Neural cell (in vitro differentiated cells): ENCODE measurements around the gene TNFRSF12A. TPM values are rescaled to one million over a fixed set of nuclear protein-coding genes. Genes with fewer than 3 reads are reported as not detected.

Experiments
- H2AFZ ChIP-seq: fragments of 200-600, 300-800 bp; sonication (generic), shearing (Covaris generic); 2 replicates; pipeline ENCODE4 v1.6.0; 2014; ENCODE audit warnings: low read depth, mild to moderate bottlenecking, antibody characterized with exemption, low read length, moderate library complexity
- H3F3A ChIP-seq: fragments of 200-600 bp; shearing (Covaris generic); 2 replicates; pipeline ENCODE4 v1.6.1; 2016; ENCODE audit warnings: mild to moderate bottlenecking, moderate library complexity, mixed read lengths, antibody characterized with exemption, low read length; ENCODE audit not compliant: insufficient read depth, poor library complexity, severe bottlenecking
- H3K27ac ChIP-seq: fragments of 200-600, 300-800 bp; sonication (generic), shearing (Covaris generic); 2 replicates; pipeline ENCODE4 v1.5.1; 2014; ENCODE audit warnings: mild to moderate bottlenecking, low read length, moderate library complexity
- H3K27me3 ChIP-seq: fragments of 300-800, 200-600 bp; sonication (generic), shearing (Covaris generic); 2 replicates; pipeline ENCODE4 v1.6.0; 2014; ENCODE audit warnings: mild to moderate bottlenecking, low read depth, low read length, moderate library complexity; ENCODE audit not compliant: insufficient read depth
- H3K36me3 ChIP-seq: fragments of 300-800, 200-600 bp; sonication (generic), shearing (Covaris generic); 2 replicates; pipeline ENCODE4 v1.5.1; 2014; ENCODE audit warnings: mild to moderate bottlenecking, antibody characterized with exemption, low read length, moderate library complexity; ENCODE audit not compliant: insufficient read depth
- H3K4me2 ChIP-seq: fragments of 300-800, 200-600 bp; sonication (generic), shearing (Covaris generic); 2 replicates; pipeline ENCODE4 v1.6.0; 2014; ENCODE audit warnings: mild to moderate bottlenecking, low read length
- H3K4me3 ChIP-seq: fragments of 300-800, 200-600 bp; sonication (generic), shearing (Covaris generic); 2 replicates; pipeline ENCODE4 v1.5.1; 2014; ENCODE audit warnings: mild to moderate bottlenecking, low read length, moderate library complexity
- H3K79me2 ChIP-seq: fragments of 200-600 bp; shearing (Covaris generic); replicated peaks from 2 replicates; pipeline ENCODE4 v1.6.0; 2014; ENCODE audit warnings: mild to moderate bottlenecking, low read length, moderate library complexity; ENCODE audit not compliant: insufficient read depth
- H3K9ac ChIP-seq: fragments of 300-800, 200-600 bp; sonication (generic), shearing (Covaris generic); 2 replicates; pipeline ENCODE4 v1.6.1; 2016; ENCODE audit warnings: mild to moderate bottlenecking, low read length, mixed read lengths
- H3K9me2 ChIP-seq: fragments of 200-600 bp; shearing (Covaris generic); 2 replicates; pipeline ENCODE4 v1.6.1; 2016; ENCODE audit warnings: mild to moderate bottlenecking, low read length, mixed read lengths; ENCODE audit not compliant: insufficient read depth
- H3K9me3 ChIP-seq: fragments of 200-600, 300-800 bp; sonication (generic), shearing (Covaris generic); 2 replicates; pipeline ENCODE4 v1.6.1; 2016; ENCODE audit warnings: mild to moderate bottlenecking, mixed run types, low read length, moderate library complexity, mixed read lengths
- H4K20me1 ChIP-seq: fragments of 200-600 bp; shearing (Covaris generic); 2 replicates; pipeline ENCODE4 v1.6.1; 2016; ENCODE audit warnings: mild to moderate bottlenecking, mixed run types; ENCODE audit not compliant: insufficient read depth
- EP300 ChIP-seq: fragments of 450-650 bp; conservative IDR thresholded peaks from 2 replicates; pipeline ENCODE4 v1.6.1; 2014; ENCODE audit warnings: antibody characterized with exemption, mild to moderate bottlenecking, moderate library complexity; ENCODE audit not compliant: poor library complexity, severe bottlenecking
- EZH2 ChIP-seq: fragments of 200-600, 300-800 bp; shearing (Covaris generic), sonication (generic); IDR thresholded peaks from 2 replicates; pipeline ENCODE4 v1.6.1; 2014; ENCODE audit warnings: antibody characterized with exemption, low read length, borderline replicate concordance, mild to moderate bottlenecking; ENCODE audit not compliant: insufficient read depth, poor library complexity, severe bottlenecking
- MXI1 ChIP-seq: fragments of 450-650 bp; conservative IDR thresholded peaks from 2 replicates; pipeline ENCODE4 v1.6.1; 2014; ENCODE audit warnings: antibody characterized with exemption, mild to moderate bottlenecking; ENCODE audit not compliant: poor library complexity, severe bottlenecking
- POLR2AphosphoS5 ChIP-seq: IDR thresholded peaks from 2 replicates; pipeline ENCODE4 v1.6.1; 2012
- RAD21 ChIP-seq: fragments of 450-650 bp; conservative IDR thresholded peaks from 2 replicates; pipeline ENCODE4 v1.6.1; 2014; ENCODE audit warnings: antibody characterized with exemption, mild to moderate bottlenecking, moderate library complexity
- SMC3 ChIP-seq: fragments of 450-650 bp; conservative IDR thresholded peaks from 2 replicates; pipeline ENCODE4 v1.6.1; 2014; ENCODE audit warnings: antibody characterized with exemption, mild to moderate bottlenecking, moderate library complexity; ENCODE audit not compliant: poor library complexity
- TAF1 ChIP-seq: IDR thresholded peaks from 2 replicates; pipeline ENCODE4 v1.6.1; 2012; ENCODE audit warnings: low read depth
- polyA plus RNA-seq: library from polyadenylated mRNA; depleted of rRNA; stranded (reverse); fragments of >200 nt; gene quantifications from 2 replicates; pipeline ENCODE4 v1.2.3, GENCODE V29; 2014
- TF ChIP-seq, protein P1 (sequence below): fragments of 450-650 bp; IDR thresholded peaks from 2 replicates; pipeline ENCODE4 v1.5.1; 2014; ENCODE audit warnings: antibody characterized with exemption, mild to moderate bottlenecking, moderate library complexity; ENCODE audit not compliant: poor library complexity, severe bottlenecking
- TF ChIP-seq, protein P2 (sequence below): IDR thresholded peaks from 2 replicates; pipeline ENCODE4 v1.6.1; 2012; ENCODE audit warnings: borderline replicate concordance

Gene TNFRSF12A
- polyA plus RNA-seq, 1 donor from 2014 or later: 2.3 TPM

- Histone ChIP-seq H3K27ac (no peak overlapping the region), H3K27me3 (no peaks in the 10 kb centered on the region)
Observed at GRCh38 chr16:2985462-2985861, 34.7 kb upstream of the TNFRSF12A start.

DNA sequence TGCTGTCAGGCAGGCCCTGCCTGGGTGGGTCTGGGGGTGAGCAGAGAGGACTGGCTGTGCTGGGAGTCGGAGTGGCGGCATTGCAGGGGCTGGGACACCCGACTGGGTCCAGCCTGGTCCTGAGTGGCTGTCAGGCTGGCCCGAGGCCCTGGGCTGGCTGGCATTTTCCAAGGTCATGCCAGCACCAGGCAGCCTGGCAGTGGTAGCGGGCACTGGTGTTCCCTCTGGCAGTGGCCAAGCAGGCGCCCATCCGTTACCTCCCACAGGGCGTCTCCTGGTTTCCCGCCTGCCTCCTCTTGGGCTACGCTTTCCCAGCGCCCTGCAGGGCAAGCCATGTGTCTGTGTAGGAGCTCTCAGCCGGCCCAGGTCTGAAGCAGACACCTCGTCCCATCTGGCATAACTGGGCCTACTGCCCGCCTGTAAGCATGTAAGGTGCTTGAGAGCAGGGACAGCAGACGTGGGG lies 34.2 kb upstream of the TNFRSF12A start:
- Histone ChIP-seq H3K27me3 (no peaks in the 10 kb centered on the region), H2AFZ (no peak overlapping the region), H3K79me2 (no peaks in the 10 kb centered on the region), H3K4me2 (no peak overlapping the region), H3K36me3 (no peaks in the 10 kb centered on the region), H3F3A (no peaks in the 10 kb centered on the region), H3K9ac (no peak overlapping the region), H4K20me1 (no peaks in the 10 kb centered on the region), H3K27ac (no peak overlapping the region), H3K9me3 (no peaks in the 10 kb centered on the region), H3K9me2 (no peaks in the 10 kb centered on the region), H3K4me3 (no peak overlapping the region)
- no peak for TF ChIP-seq EZH2
- no peak for TF ChIP-seq MXI1
- TF ChIP-seq SMC3: no peak
- TF ChIP-seq, protein P1, sequence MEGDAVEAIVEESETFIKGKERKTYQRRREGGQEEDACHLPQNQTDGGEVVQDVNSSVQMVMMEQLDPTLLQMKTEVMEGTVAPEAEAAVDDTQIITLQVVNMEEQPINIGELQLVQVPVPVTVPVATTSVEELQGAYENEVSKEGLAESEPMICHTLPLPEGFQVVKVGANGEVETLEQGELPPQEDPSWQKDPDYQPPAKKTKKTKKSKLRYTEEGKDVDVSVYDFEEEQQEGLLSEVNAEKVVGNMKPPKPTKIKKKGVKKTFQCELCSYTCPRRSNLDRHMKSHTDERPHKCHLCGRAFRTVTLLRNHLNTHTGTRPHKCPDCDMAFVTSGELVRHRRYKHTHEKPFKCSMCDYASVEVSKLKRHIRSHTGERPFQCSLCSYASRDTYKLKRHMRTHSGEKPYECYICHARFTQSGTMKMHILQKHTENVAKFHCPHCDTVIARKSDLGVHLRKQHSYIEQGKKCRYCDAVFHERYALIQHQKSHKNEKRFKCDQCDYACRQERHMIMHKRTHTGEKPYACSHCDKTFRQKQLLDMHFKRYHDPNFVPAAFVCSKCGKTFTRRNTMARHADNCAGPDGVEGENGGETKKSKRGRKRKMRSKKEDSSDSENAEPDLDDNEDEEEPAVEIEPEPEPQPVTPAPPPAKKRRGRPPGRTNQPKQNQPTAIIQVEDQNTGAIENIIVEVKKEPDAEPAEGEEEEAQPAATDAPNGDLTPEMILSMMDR: no peak
- TF ChIP-seq, protein P2, sequence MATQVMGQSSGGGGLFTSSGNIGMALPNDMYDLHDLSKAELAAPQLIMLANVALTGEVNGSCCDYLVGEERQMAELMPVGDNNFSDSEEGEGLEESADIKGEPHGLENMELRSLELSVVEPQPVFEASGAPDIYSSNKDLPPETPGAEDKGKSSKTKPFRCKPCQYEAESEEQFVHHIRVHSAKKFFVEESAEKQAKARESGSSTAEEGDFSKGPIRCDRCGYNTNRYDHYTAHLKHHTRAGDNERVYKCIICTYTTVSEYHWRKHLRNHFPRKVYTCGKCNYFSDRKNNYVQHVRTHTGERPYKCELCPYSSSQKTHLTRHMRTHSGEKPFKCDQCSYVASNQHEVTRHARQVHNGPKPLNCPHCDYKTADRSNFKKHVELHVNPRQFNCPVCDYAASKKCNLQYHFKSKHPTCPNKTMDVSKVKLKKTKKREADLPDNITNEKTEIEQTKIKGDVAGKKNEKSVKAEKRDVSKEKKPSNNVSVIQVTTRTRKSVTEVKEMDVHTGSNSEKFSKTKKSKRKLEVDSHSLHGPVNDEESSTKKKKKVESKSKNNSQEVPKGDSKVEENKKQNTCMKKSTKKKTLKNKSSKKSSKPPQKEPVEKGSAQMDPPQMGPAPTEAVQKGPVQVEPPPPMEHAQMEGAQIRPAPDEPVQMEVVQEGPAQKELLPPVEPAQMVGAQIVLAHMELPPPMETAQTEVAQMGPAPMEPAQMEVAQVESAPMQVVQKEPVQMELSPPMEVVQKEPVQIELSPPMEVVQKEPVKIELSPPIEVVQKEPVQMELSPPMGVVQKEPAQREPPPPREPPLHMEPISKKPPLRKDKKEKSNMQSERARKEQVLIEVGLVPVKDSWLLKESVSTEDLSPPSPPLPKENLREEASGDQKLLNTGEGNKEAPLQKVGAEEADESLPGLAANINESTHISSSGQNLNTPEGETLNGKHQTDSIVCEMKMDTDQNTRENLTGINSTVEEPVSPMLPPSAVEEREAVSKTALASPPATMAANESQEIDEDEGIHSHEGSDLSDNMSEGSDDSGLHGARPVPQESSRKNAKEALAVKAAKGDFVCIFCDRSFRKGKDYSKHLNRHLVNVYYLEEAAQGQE: no peak
- TF ChIP-seq RAD21: no peak
- no peak for TF ChIP-seq POLR2AphosphoS5
- TF ChIP-seq TAF1: no peak
- TF ChIP-seq EP300: no peak

More at GRCh38 chr16:2985462-2985861, 34.7 kb upstream of the TNFRSF12A start:
- Histone ChIP-seq H3K79me2 (no peaks in the 10 kb centered on the region), H4K20me1 (no peaks in the 10 kb centered on the region), H3F3A (no peaks in the 10 kb centered on the region), H2AFZ (no peak overlapping the region), H3K4me3 (no peak overlapping the region), H3K9ac (no peak overlapping the region), H3K9me2 (no peaks in the 10 kb centered on the region), H3K4me2 (no peak overlapping the region), H3K36me3 (no peaks in the 10 kb centered on the region), H3K9me3 (no peaks in the 10 kb centered on the region)
- TF ChIP-seq RAD21: no peak
- TF ChIP-seq, protein P1: no peak
- no peak for TF ChIP-seq MXI1
- TF ChIP-seq EZH2: no peak
- TF ChIP-seq POLR2AphosphoS5: no peak
- no peak for TF ChIP-seq SMC3
- TF ChIP-seq TAF1: no peak
- TF ChIP-seq EP300: no peak
- TF ChIP-seq, protein P2: no peak
